HEK293T (cell line): ENCODE data around the gene USP13.

Experiments
- FOXA1 ChIP-seq: fragments of 450-650 bp; IDR thresholded peaks from 2 replicates; pipeline ENCODE4 v1.6.1; 2016; ENCODE audit warnings: mild to moderate bottlenecking
- FOXK2 ChIP-seq: fragments of 450-650 bp; IDR thresholded peaks from 2 replicates; pipeline ENCODE4 v1.6.1; 2016; ENCODE audit warnings: mild to moderate bottlenecking
- FOXM1 ChIP-seq: fragments of 450-650 bp; IDR thresholded peaks from 2 replicates; pipeline ENCODE4 v1.6.1; 2017; ENCODE audit warnings: mild to moderate bottlenecking, borderline replicate concordance
- HDGF ChIP-seq: fragments of 450-650 bp; IDR thresholded peaks from 2 replicates; pipeline ENCODE4 v1.6.1; 2017; ENCODE audit warnings: antibody characterized with exemption, borderline replicate concordance
- L3MBTL2 ChIP-seq: fragments of 450-650 bp; conservative IDR thresholded peaks from 2 replicates; pipeline ENCODE4 v1.6.1; 2016; ENCODE audit warnings: mild to moderate bottlenecking
- LEF1 ChIP-seq: fragments of 450-650 bp; IDR thresholded peaks from 2 replicates; pipeline ENCODE4 v1.6.1; 2017; ENCODE audit warnings: mild to moderate bottlenecking, borderline replicate concordance
- SP1 ChIP-seq: fragments of 450-650 bp; IDR thresholded peaks from 2 replicates; pipeline ENCODE4 v1.6.1; 2017
- SUZ12 ChIP-seq: fragments of 450-650 bp; IDR thresholded peaks from 2 replicates; pipeline ENCODE4 v1.6.1; 2016; ENCODE audit warnings: mild to moderate bottlenecking

DNA sequence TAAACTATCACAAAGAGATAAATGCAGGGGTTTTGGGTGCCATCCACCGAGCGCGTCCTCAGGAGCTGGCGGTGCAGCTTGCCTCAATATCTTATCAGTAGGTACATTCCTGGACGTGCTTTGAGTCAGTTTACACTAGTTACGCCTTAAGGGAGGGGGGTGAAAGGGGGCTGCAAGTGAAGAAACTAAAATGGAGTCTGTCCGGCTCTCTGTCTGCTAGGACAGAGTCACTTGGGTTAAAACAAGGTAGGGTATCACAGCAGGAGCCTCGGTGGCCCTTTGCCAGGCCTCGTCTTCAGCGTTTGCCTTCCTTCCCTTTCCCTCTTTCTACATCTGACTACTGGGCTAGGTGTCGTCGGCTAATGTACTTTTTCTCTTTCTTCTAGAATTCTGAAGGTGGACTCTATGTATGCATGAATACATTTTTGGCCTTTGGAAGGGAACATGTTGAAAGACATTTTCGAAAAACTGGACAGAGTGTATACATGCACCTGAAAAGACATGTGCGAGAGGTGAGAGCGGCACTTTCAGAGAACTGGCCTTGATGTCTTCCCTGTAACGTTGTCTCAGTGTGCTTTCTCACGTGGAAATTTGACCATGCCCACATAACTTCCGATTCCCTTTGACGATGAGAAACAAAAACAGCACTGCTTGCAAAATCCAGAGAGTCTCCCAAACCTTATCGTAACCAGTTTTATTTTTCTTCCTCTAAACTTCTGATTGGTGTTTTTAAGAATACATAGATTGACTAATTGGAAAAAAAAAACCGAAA lies 28.8 kb downstream of the USP13 start:
- no peak for TF ChIP-seq LEF1
- TF ChIP-seq L3MBTL2 = 0 out of 2 replicates have a peak, but pooled peaks have one; percentile 15
- no peak for TF ChIP-seq FOXK2
- TF ChIP-seq HDGF = no peak
- TF ChIP-seq FOXM1 = no peak
- no peak for TF ChIP-seq SUZ12
- no peak for TF ChIP-seq SP1
- TF ChIP-seq FOXA1 = no peak
